Hematopoietic multipotent progenitor cell (in vitro differentiated cells): Measurements from ENCODE around the gene UGDH. TPM values are rescaled to one million over a fixed set of nuclear protein-coding genes. Genes with fewer than 3 reads are reported as not detected.

Experiments
- DNase-seq, 3 donors: peaks; one replicate each; pipeline ENCODE4 v3.0.0-alpha.2; 2011 to 2015; ENCODE audit warnings: low read depth in 2 of 3, low spot score in 2 of 3
- total RNA-seq: library from RNA; depleted of rRNA; stranded (reverse); fragments of >200 nt; gene quantifications from one replicate; pipeline ENCODE4 v1.2.3, GENCODE V29; 2012

UGDH gene
- total RNA-seq, 1 donor: 7.5 TPM

DNA sequence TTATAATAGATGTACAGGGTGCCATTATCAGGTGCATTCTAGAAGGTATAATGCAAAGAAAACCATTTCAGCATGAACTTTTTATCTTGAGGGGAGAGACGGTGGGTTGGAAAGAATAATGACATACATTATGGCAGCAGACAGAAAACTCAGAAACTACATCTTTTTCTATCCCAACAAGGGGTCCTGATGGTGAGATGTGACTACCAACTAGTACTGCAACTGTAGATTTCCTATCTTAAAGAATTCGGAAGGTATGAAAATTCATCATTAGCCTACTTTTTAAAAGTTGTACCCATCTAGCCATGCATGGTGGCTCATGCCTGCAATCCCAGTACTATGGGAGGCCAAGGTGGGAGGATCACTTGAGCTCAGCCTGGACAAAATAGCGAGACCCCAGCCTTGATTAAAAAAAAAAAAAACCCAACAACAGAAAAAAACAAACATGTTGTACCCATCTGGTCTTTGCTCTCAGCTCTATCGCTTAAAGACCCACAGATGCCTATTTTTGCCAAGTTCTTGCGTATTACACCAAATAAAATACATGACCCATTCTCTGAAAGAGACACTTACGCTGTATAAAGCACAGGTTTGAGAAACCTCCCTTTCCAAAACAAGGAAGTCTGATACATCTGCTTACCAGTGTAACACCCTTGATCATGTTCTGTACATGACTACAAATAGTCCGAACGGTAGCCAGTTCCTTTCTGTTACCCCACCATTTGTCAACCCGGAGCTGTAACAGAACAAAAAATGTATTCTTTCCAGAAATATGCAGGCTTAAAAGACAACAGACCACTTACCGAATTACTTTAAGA, 70.1 kb downstream of the UGDH start:
- DNase-seq: no peak

DNA sequence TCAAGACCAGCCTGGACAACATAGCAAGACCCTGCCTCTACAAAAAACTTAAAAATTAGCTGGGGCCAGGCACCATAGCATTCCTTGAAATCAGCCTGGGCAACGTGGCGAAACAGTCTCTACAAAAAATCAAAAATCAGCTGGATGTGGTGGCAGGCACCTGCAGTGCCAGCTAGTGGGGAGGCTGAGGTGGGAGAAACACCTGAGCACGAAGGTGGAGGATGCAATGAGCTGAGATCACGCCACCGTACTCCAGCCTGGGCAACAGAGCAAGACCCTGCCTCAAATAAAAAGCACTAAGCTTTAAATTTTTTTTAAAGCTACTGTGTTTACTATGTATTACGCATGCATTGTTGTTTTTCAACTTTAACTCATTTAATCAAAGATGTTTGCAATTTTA, 71.8 kb downstream of the UGDH start:
- DNase-seq: no peak

DNA sequence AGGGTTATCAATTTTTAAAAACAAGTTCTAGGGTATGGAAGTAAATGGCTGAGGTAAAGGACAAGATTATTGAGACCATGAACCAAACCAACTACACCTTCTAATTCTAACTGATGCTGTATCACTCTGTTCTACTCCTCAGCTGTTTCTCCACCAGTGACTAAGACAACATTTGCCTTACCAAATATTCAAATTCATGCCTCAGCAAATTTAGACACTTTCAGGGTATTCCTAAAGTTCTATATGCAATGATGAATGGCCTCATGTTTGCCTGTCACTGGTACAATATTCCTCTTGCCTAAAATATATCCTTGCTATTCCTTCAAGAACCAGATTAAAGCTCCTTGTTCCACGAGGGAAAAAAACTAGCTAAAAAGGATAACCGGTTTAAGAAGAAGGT, 73.5 kb downstream of the UGDH start:
- no peak for DNase-seq

DNA sequence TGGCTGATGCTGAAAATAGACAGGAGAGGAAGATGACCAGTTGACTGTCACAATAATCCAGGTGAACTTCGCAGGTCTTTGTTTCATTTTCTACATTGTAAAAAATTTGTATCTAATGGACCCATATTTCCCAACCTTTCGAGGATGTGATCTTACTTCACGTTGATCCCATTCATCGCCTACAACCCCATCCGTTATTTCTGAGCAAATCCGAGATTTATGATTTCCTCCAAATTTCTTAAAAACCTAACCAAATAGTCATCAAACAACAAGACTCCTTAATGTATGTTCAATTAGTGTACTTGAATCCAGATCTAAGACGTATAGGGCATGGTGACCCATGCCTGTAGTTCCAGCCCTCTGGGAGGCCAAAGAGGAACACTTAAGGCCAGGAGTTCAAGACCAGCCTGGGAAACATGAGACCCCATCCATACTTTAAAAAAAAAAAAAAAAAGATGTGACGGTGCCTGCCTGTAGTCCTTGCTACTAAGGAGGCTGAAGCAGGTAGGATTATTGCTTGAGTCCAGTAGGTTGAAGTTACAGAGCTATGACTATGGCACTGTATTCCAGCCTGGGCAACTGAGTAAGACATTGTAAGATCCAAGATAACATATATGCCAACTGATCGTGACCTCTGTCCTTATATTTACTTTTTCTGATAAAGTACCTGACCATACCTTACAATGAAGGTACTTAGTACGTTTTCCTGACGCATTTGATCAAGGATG, 74.2 kb downstream of the UGDH start:
- no peak for DNase-seq

DNA sequence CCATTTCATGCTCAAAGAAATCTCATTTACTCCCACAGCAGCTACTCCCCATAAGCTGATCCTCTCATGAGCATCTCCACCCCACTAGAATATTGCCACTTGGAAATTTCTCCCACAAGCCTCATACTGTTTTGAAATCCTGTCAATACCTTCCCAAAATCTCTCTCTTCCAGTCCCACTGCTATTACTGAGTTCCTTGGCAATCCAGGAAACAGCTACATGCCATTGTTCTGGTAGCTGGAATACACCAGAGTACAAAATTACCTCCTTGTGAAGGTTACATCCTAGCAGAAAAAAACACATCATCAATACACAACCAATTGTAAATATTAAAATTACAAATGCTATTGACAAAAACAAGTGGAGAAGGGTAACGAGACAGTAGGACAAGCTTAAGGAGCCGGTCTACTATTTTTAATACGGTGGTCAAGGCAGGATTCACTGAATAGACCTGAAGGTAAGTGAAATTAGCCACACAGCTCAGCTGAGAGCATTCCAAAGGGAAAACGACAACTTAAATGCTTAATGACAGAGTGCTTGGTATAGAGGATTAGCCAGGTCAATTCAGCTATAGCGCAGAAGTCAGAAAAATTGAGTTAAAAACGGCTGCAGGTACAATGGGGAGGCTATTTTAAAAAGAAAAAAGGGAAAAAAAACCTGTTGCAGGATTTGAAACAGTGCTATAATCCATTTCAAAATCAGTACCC, 74.9 kb downstream of the UGDH start:
- DNase-seq: no peak

DNA sequence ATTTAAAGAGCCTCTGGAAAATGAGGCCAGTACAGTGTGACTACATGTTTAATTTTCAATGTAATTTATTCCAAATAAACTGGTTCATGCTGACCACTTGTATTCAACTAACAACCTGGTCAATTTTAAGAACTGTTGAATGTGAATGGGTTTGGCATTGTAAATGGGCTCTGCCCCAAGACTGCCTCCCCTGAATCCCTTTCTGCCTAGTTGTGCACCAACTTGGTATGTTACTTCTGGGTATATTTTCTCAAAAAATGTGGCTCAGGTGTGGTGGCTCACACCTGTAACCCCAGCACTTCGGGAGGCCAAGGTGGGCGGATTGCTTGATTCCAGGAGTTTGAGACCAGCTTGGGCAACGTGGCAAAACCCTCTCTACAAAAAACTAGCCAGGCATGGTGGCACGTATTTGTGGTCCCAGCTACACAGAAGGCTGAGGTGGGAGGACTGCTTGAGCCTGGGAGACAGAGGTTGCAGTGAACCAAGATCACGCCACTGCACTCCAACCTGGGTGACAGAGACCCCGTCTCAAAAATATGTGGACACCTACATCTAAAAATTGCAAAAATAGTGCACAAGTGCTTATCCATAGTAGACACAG, 75.7 kb downstream of the UGDH start:
- no peak for DNase-seq

DNA sequence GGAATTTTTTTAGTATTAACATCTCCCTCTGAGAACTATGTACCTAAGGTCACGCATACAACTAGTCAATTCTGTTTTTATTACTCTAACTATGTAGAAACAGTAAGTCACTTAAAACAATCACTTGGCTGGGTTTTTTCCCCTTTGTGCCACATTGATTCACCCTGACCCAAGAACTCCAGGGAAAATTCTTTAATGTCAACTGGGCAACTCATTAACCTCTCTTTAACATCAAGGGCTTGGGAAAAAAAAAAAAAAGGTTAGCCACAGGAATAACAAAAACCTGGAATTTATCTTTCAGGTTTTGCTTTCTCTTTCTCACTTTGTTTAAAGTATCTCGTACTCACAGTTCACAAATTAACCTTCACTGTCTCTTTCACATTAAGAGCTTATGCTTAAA, 76.6 kb downstream of the UGDH start:
- no peak for DNase-seq

Other genes starting within 250 kb of the UGDH start
- gene RFC1, start 161.1 kb downstream of the UGDH start, total RNA-seq: 20.5 TPM
- gene KLB, start 120.5 kb downstream of the UGDH start, total RNA-seq: under 0.01 TPM
- gene RPL9, start 68.5 kb downstream of the UGDH start, total RNA-seq: 1,693 TPM
- 5.4 TPM for gene LIAS, start 68.4 kb downstream of the UGDH start, total RNA-seq
- gene SMIM14, start 111.4 kb upstream of the UGDH start, total RNA-seq: 4.6 TPM
- 10.8 TPM for gene UBE2K, start 170.7 kb upstream of the UGDH start, total RNA-seq